HCT116 (cell line): ENCODE results near the gene OARD1. TPM values are rescaled to one million over a fixed set of nuclear protein-coding genes. Genes with fewer than 3 reads are reported as not detected.

Experiments used
- ATAC-seq: fragments of 200-7000 bp; cut with Tn5 transposase; 2 replicates; pipeline ENCODE4 v1.9.1; 2020; ENCODE audit warnings: mild to moderate bottlenecking, moderate library complexity
- BruUV-seq: library from RNA; stranded (reverse); fragments of 400-500 nt; replicated peaks from 2 replicates; lab custom pipeline; 2021; lab: Mats Ljungman, UMichigan
- CTCF ChIA-PET: fragments of 300-600 bp; sonication (Branson Sonifier 250); formaldehyde crosslinking; loops from one replicate; lab custom pipeline; 2021; ENCODE audit warnings: antibody characterized with exemption; lab: Charles Lee
- POLR2A ChIA-PET: fragments of 300-600, 350-600 bp; sonication (Branson Sonifier 250); formaldehyde crosslinking; loops from one replicate; lab custom pipeline; 2021; ENCODE audit warnings: antibody characterized with exemption; lab: Charles Lee
- RAD21 ChIA-PET, 2 experiments: fragments of 300-600 bp; sonication (Branson Sonifier 250); formaldehyde crosslinking; loops; one replicate each; lab custom pipeline; 2023; ENCODE audit warnings: low total read pairs in 2 of 2; ENCODE audit not compliant: uncharacterized antibody in 2 of 2, unreplicated experiment in 2 of 2, low non-redundant PET in 1 of 2; lab: Charles Lee
- DNase-seq: peaks from one replicate; pipeline ENCODE4 v3.0.0-alpha.2; 2010; ENCODE audit warnings: low read depth, low spot score
- H2AFZ ChIP-seq: fragments of 200-600 bp; shearing (Covaris generic), sonication (generic); 2 replicates; pipeline ENCODE4 v1.6.1; 2017; ENCODE audit warnings: low read depth, mixed run types, mixed read lengths, antibody characterized with exemption, low read length; ENCODE audit not compliant: poor library complexity, severe bottlenecking
- H3K27ac ChIP-seq: 2 replicates; pipeline ENCODE4 v1.5.1; 2012; ENCODE audit warnings: low read depth, low read length
- H3K27me3 ChIP-seq: fragments of 200-600 bp; sonication (generic); 2 replicates; pipeline ENCODE4 v1.6.1; 2016; ENCODE audit warnings: mixed run types, low read length, mixed read lengths; ENCODE audit not compliant: insufficient read depth
- H3K36me3 ChIP-seq, 2 experiments: fragments of 200-500 bp in 1 of 2; fragments of 200-600 bp in 1 of 2; sonication (Bioruptor generic) in 1 of 2; sonication (generic) in 1 of 2; 2 replicates each; pipeline versions ENCODE4 v1.5.1 to v1.6.1; 2014 to 2016; ENCODE audit warnings: low read length in 2 of 2, inconsistent platforms in 1 of 2, mixed read lengths in 1 of 2, mixed run types in 1 of 2; ENCODE audit not compliant: insufficient read depth in 2 of 2, control insufficient read depth in 1 of 2
- H3K4me1 ChIP-seq, 2 experiments: fragments of 200-600 bp in 1 of 2; sonication (generic) in 1 of 2; 2 replicates each; pipeline versions ENCODE4 v1.5.1 to v1.6.1; 2012 to 2017; ENCODE audit warnings: low read length in 2 of 2, inconsistent platforms in 1 of 2, mild to moderate bottlenecking in 1 of 2, mixed read lengths in 1 of 2, mixed run types in 1 of 2, moderate library complexity in 1 of 2; ENCODE audit not compliant: insufficient read depth in 2 of 2, control insufficient read depth in 1 of 2
- H3K4me2 ChIP-seq: fragments of 200-600 bp; sonication (generic); 2 replicates; pipeline ENCODE4 v1.6.1; 2017; ENCODE audit warnings: mixed run types, low read length, mixed read lengths
- H3K4me3 ChIP-seq, 2 experiments: fragments of 200-600 bp in 1 of 2; sonication (generic) in 1 of 2; replicated peaks in 1 of 2; 2 replicates each; pipeline ENCODE4 v1.5.1; 2011 to 2016; ENCODE audit warnings: low read length in 2 of 2, control low read depth in 1 of 2, low read depth in 1 of 2, mild to moderate bottlenecking in 1 of 2, mixed read lengths in 1 of 2, mixed run types in 1 of 2
- H3K79me2 ChIP-seq: fragments of 200-600 bp; sonication (generic); 2 replicates; pipeline ENCODE4 v1.6.1; 2017; ENCODE audit warnings: mild to moderate bottlenecking, mixed run types, low read length, moderate library complexity, mixed read lengths; ENCODE audit not compliant: insufficient read depth
- H3K9ac ChIP-seq: fragments of 200-600 bp; sonication (generic); 2 replicates; pipeline ENCODE4 v1.6.1; 2016; ENCODE audit warnings: low read length, mixed read lengths
- H3K9me2 ChIP-seq: fragments of 200-600 bp; sonication (generic), shearing (Covaris generic); 2 replicates; pipeline ENCODE4 v1.6.1; 2017; ENCODE audit warnings: mixed run types, mild to moderate bottlenecking, moderate library complexity; ENCODE audit not compliant: insufficient read depth
- H3K9me3 ChIP-seq, 2 experiments: fragments of 200-500 bp in 1 of 2; fragments of 200-600 bp in 1 of 2; sonication (Bioruptor generic) in 1 of 2; sonication (generic) in 1 of 2; 2 replicates each; pipeline ENCODE4 v1.6.1; 2014 to 2017; ENCODE audit warnings: low read length in 2 of 2, mixed read lengths in 2 of 2, inconsistent platforms in 1 of 2, low read depth in 1 of 2, mild to moderate bottlenecking in 1 of 2, mixed run types in 1 of 2, moderate library complexity in 1 of 2; ENCODE audit not compliant: control insufficient read depth in 1 of 2, insufficient read depth in 1 of 2
- H4K20me1 ChIP-seq: fragments of 200-600 bp; sonication (generic), shearing (Covaris generic); 2 replicates; pipeline ENCODE4 v1.6.1; 2017; ENCODE audit warnings: mixed run types, mild to moderate bottlenecking, moderate library complexity; ENCODE audit not compliant: insufficient read depth
- EGR1 ChIP-seq: IDR thresholded peaks from 2 replicates; pipeline ENCODE4 v1.6.1; 2012; ENCODE audit warnings: low read depth
- FOSL1 ChIP-seq: IDR thresholded peaks from 2 replicates; pipeline ENCODE4 v1.6.1; 2012; ENCODE audit warnings: low read depth
- POLR2AphosphoS5 ChIP-seq: IDR thresholded peaks from 2 replicates; pipeline ENCODE4 v1.6.1; 2011; ENCODE audit warnings: mild to moderate bottlenecking, low read depth, low read length, moderate library complexity
- RAD21 ChIP-seq: IDR thresholded peaks from 2 replicates; pipeline ENCODE4 v1.6.1; 2012; ENCODE audit warnings: low read depth, mild to moderate bottlenecking
- REST ChIP-seq: IDR thresholded peaks from 2 replicates; pipeline ENCODE4 v1.6.1; 2012; ENCODE audit warnings: low read depth
- YY1 ChIP-seq: IDR thresholded peaks from 2 replicates; pipeline ENCODE4 v1.6.1; 2011; ENCODE audit warnings: low read length, low read depth, moderate library complexity, mild to moderate bottlenecking; ENCODE audit not compliant: insufficient replicate concordance; ENCODE audit errors: extremely low read depth
- intact Hi-C: fragments of 100-400 bp; cut with micrococcal nuclease; formaldehyde crosslinking; loops from 2 replicates; pipeline ENCODE4 v1.10.0; 2022
- total RNA-seq: library from RNA; stranded (reverse); gene quantifications from one replicate; pipeline ENCODE4 v1.2.1, GENCODE V29; 2021; ENCODE audit not compliant: unreplicated experiment
- TF ChIP-seq, protein P1 (sequence below): IDR thresholded peaks from 2 replicates; pipeline ENCODE4 v1.6.1; 2012

The OARD1 gene
- total RNA-seq, 1 experiment from 2014 or later: 28.7 TPM

DNA sequence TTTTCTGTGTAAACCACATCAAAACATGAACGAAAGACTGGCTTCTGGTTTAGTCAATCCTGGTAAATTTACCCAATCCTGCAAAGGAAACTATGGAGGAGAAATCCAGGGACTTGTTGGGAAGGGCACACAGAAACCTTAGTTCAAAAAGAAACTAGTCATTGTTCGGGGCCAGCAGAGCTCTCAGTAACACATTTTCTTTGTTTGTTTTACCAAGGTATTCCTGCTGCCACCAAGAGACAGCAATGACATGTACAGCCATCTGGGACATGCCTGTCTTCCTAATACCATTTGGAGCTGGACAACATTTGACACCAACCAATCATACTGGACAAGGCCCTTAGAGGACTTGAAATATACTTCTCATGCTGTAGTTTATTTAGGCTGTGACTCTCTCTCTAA, 8.3 kb downstream of the OARD1 start:
- no peak for ATAC-seq
- intact Hi-C loops: no loop called here
- Histone ChIP-seq H3K27ac (no peak overlapping the region), H3K36me3 (peaks cover 0 to 10% of the 10 kb centered on the region in 2 experiments; a peak in 2 of 4 replicates), H3K4me2 (no peak overlapping the region), H3K4me3 (no peak overlapping the region), H3K9me3 (no peaks in the 10 kb centered on the region), H3K27me3 (no peaks in the 10 kb centered on the region), H2AFZ (no peak overlapping the region), H3K79me2 (no peaks in the 10 kb centered on the region), H3K9ac (no peak overlapping the region), H3K9me2 (no peaks in the 10 kb centered on the region), H3K4me1 (peaks cover 0 to 14% of the 10 kb centered on the region in 2 experiments; a peak in 1 of 4 replicates), H4K20me1 (no peaks in the 10 kb centered on the region)
- CTCF ChIA-PET: interaction anchor here (0.9 kb wide), 1 partner anchor 28 kb away, joined by 3 read pairs; no protein-coding TSS in a partner anchor
- TF ChIP-seq RAD21 (no peak), EGR1 (no peak), YY1 (no peak), FOSL1 (no peak), POLR2AphosphoS5 (no peak), REST (no peak)
- TF ChIP-seq, protein P1, sequence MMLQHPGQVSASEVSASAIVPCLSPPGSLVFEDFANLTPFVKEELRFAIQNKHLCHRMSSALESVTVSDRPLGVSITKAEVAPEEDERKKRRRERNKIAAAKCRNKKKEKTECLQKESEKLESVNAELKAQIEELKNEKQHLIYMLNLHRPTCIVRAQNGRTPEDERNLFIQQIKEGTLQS: no peak
- DNase-seq: no peak
- RAD21 ChIA-PET: no interaction called here
- BruUV-seq: no TSS peak
- POLR2A ChIA-PET: no interaction called here
